ENCODE measurements around the gene PYGO2.
A peak's percentile ranks its signal among the peaks of the same experiment; 100 is the strongest.
"Not testable (repeated sequence)": the region's sequence is repeated elsewhere in the genome, so short reads cannot be mapped to it uniquely, and the experiment has no call there.

PYGO2 gene

DNA sequence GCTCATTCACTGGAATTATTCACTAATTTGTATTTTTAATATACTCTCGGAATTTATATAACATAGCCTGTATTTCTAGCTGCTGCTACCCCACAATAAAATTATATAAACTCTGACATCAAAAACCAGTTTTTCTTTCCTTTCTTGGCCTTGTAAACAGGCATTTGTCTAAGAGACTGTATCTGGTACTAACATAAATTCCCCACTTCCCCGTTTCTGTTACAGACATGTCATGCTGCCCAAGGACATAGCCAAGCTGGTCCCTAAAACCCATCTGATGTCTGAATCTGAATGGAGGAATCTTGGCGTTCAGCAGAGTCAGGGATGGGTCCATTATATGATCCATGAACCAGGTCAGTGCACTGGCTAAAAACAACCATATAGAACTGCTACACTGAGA is 16.2 kb upstream of the PYGO2 start:
- Mint-ChIP-seq H3K4me1 (ENCODE audit: low read depth) (peaks cover 19% of the 10 kb centered on the region), H3K27ac (peak overlapping the region; percentile 12), H3K36me3 (ENCODE audit: low read depth) (peaks cover 17% of the 10 kb centered on the region), H3K4me3 (peak overlapping the region; percentile 12)
- not testable (repeated sequence) for DNase-seq (ENCODE audit: low spot score); H3K27me3 Mint-ChIP-seq (ENCODE audit: low read depth); H3K9me3 Mint-ChIP-seq

DNA sequence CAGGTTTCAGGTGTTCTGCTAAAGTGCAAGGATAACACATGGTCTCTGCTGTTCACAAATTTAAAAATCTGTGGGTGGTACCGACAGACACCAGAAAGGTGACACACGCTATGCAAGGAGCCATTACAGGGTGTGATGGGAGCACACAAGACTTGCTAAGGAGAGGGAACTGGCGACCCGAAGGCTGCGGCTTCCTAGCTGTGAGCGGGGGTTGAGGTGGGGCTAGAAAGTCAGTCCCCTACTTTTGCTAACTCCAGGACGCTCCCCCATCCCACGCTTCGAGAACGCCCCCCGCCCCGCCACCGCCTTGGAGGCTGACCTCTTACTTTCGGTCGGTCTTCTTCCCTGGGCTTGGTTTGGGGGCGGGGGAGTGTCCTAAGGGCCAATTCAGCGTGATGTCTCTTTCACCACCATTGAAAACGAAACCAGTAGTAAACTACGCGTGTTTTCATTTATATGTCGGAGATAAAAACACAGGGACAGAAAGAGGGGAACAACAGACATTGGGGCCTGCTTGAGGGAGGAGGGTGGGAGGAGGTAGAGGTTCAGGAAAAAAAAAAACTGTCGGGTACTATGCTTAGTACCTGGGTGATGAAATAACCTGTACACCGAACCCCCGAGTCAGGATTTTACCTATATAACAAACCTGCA is 14.0 kb upstream of the PYGO2 start:
- Mint-ChIP-seq H3K4me3 (no peak overlapping the region), H3K27me3 (ENCODE audit: low read depth) (no peaks in the 10 kb centered on the region), H3K27ac (no peak overlapping the region), H3K9me3 (no peaks in the 10 kb centered on the region), H3K4me1 (ENCODE audit: low read depth) (peaks cover 34% of the 10 kb centered on the region), H3K36me3 (ENCODE audit: low read depth) (peaks cover 19% of the 10 kb centered on the region)
- DNase-seq (ENCODE audit: low spot score): peak; percentile 77

DNA sequence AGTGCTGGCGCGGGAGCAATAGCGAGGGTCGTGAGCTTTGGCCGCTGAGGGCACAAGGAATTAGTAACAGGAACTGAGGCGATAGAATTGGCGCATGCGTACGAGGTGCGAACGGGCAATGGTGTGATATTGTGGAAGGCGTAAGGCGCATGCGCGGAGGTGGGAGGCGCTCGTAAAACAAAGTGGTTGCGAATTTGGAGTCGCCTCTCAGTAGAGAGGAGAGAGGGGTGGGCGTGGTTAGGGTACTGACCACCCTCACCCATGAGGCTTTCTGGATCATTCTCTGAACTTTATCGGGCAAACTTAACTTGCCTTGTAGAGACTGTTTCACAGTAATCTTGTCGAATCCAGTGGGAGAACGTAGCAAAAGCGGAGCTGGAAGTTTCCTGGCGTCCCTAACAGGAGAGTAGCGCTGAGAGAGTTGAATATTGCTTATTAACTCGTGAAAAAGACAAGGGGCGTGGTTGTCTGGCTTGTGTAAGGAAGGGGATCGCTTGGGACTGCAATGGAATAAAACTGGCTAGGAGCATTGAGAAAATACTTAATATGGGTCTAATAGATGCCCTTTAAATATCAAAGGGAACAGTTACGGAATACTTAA is 13.3 kb upstream of the PYGO2 start:
- Mint-ChIP-seq H3K27me3 (ENCODE audit: low read depth) (no peaks in the 10 kb centered on the region), H3K4me1 (ENCODE audit: low read depth) (peaks cover 34% of the 10 kb centered on the region), H3K4me3 (no peak overlapping the region), H3K9me3 (no peaks in the 10 kb centered on the region), H3K27ac (no peak overlapping the region), H3K36me3 (ENCODE audit: low read depth) (peaks cover 19% of the 10 kb centered on the region)
- peak; percentile 97 for DNase-seq (ENCODE audit: low spot score)

DNA sequence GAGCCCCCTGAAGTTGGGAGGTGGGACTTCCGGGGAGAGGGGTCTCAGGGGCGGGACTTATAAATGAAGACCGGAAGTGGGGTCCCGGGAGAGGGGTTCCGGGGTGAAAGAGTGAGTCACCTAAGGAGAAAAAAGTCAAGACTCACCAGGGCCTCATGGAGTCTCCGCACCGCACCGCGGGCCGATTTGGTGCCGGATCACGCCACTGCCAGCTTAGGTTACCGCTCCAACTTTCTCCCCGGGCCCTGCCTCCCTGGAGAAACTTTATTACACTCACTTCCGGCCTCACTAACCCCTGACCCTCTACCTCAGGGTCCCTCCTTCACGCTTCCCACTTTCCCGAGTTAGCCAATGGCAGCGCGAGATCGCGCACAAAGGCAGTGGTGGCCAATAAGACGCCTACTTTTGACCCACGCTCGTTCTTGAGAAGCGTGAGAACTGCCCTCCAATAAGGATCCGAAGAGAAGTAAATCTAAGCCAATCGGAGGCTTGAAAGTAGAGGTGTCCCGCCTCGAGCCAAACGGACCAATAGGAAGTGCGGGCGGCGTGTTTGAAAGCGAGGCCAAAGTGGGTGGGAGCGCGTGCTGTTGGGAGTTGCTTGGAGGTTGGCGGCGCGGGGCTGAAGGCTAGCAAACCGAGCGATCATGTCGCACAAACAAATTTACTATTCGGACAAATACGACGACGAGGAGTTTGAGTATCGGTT is 12.7 kb upstream of the PYGO2 start, which contains the start of gene CKS1B:
TSS of gene CKS1B (plus strand) at position 580 of the 706 bp plus-strand sequence. CDS start at position 645, 65 bp downstream.
- DNase-seq (ENCODE audit: low spot score): peak; percentile 96
- Mint-ChIP-seq H3K4me1 (ENCODE audit: low read depth) (peaks cover 36% of the 10 kb centered on the region), H3K9me3 (no peaks in the 10 kb centered on the region), H3K27me3 (ENCODE audit: low read depth) (no peaks in the 10 kb centered on the region), H3K27ac (no peak within 1 kb of the TSS), H3K4me3 (no peak within 1 kb of the TSS), H3K36me3 (ENCODE audit: low read depth) (peaks cover 20% of the 10 kb centered on the region)

DNA sequence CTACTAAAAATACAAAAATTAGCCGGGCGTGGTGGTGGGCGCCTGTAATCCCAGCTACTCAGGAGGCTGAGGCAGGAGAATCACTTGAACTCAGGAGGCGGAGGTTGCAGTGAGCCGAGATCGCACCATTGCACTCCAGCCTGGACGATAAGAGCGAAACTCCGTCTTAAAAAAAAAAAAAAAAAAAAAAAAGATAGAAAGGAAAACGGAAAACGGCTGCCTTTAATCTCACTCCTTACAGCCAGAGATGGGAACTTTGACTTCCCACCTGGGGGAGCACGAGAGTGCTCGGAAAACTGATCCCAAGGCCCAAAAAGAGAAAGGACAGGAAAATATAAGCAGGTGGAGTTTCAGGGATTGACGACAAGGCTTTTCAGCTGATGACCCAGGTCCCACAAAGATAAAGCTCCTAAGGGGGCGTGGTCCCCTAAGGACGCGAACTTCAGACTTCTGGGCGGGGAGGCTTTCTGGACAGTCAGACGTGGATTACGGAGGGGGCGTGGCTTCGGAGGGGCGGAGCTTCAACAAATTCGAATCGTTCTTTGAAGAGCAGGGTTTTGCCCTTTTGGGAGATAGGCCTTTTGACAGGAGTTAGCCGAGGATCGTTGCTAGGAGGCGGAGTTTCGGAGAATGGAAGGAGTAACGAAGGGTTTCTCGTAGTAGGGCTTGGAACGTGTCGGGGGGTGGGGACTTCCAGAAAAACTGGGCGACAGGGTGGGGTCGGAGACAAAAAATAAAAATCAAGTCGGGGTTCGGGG is 11.9 kb upstream of the PYGO2 start:
- H3K4me1 Mint-ChIP-seq (ENCODE audit: low read depth): peaks cover 34% of the 10 kb centered on the region
- peaks cover 24% of the 10 kb centered on the region for H3K36me3 Mint-ChIP-seq (ENCODE audit: low read depth)
- H3K9me3 Mint-ChIP-seq: no peaks in the 10 kb centered on the region
- DNase-seq (ENCODE audit: low spot score): peak; percentile 92
- no peak overlapping the region for H3K27ac Mint-ChIP-seq
- H3K4me3 Mint-ChIP-seq: no peak overlapping the region
- no peaks in the 10 kb centered on the region for H3K27me3 Mint-ChIP-seq (ENCODE audit: low read depth)

DNA sequence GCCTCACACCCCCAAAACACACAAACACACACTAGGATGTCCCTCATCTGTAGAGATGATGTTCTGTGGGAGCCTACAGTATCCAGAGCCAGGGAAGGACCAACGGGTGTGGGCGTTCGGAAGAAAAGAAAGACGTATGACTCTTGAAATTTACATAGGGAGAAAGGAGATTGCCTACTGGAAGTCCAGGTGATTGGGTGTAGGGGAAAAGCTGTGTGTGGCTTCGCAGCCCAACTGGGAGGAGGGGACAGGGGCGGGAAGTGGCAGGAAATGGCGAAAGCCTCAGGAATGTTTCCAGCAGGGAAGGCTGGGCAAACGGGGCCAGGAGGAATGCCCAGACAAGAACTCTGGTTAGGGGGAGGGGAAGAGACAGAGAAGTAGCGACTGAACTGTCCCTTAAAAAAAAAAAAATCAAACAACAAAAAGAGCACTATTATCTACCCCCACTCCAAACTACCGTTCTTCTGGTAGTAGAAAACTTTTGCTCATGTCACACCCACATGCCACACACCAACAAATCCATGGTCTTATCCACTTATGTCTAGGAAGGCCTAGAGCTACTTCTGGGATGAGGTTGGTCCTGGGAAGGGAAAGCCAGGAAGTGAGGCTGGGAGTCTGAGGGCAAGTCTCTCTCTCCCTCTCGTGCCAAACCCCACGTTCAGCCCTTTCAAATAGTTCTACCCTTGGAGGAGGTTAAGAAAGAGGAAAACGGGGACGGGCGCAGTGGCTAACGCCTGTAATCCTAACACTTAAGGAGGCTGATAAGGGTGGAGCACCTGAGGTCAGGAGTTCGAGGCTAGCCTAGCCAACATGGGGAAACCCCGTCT is 11.1 kb upstream of the PYGO2 start:
- Mint-ChIP-seq H3K27me3 (ENCODE audit: low read depth) (no peaks in the 10 kb centered on the region), H3K4me1 (ENCODE audit: low read depth) (peaks cover 38% of the 10 kb centered on the region), H3K4me3 (no peak overlapping the region), H3K36me3 (ENCODE audit: low read depth) (peaks cover 26% of the 10 kb centered on the region), H3K9me3 (no peaks in the 10 kb centered on the region), H3K27ac (peak overlapping the region; percentile 78)
- DNase-seq (ENCODE audit: low spot score): no peak

DNA sequence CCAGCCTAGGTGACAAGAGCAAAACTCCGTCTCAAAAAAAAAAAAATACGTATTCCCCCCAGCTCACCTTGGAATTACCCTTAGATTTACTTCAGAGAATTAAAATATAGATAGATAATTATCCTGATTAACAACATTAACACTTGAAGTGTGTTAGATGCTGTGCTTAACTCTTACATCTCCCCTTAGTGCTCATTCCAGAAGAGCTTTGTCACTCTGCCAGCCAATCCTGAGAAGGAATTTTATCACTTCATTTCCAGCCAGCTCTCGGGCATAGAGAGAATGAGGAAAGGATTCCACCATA is 10.6 kb upstream of the PYGO2 start:
- no peak for DNase-seq (ENCODE audit: low spot score)
- Mint-ChIP-seq H3K4me3 (no peak overlapping the region), H3K9me3 (no peaks in the 10 kb centered on the region), H3K36me3 (ENCODE audit: low read depth) (peaks cover 28% of the 10 kb centered on the region), H3K4me1 (ENCODE audit: low read depth) (peaks cover 34% of the 10 kb centered on the region), H3K27ac (peak overlapping the region; percentile 78), H3K27me3 (ENCODE audit: low read depth) (no peaks in the 10 kb centered on the region)

DNA sequence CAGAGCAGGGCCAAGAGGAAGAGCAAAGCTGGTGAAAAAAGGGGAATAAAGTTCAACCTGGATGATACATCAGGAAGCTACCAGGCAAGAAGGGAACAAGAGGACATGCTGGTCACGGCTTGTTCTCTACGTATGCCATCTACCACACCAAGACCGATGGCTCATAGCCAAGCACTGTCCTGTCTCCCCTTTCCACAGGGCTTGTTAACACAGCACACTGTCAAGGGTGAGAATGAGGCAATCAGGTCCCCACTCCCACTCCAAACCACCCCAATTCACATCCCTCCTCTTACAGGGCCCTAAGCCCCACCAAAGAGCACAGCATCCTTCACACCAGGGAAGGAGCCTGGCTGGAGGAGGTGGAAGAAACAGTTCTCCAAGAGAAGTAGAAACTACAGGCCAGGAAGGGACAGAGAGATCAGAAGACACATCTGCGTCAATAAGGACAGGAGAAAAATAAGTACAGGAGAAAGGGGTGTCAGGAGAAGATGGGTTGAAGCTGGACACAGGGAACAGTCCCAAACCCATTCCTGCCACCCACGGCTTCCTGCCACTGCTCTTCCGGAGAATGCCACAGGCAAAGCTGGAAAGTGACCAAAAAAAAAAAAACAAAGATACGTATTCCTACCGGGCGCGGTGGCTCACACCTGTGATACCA is 9.9 kb upstream of the PYGO2 start:
- DNase-seq (ENCODE audit: low spot score): no peak
- Mint-ChIP-seq H3K9me3 (no peaks in the 10 kb centered on the region), H3K27ac (peak overlapping the region; percentile 59), H3K27me3 (ENCODE audit: low read depth) (no peaks in the 10 kb centered on the region), H3K4me3 (peak overlapping the region; percentile 39), H3K4me1 (ENCODE audit: low read depth) (peaks cover 31% of the 10 kb centered on the region), H3K36me3 (ENCODE audit: low read depth) (peaks cover 35% of the 10 kb centered on the region)

DNA sequence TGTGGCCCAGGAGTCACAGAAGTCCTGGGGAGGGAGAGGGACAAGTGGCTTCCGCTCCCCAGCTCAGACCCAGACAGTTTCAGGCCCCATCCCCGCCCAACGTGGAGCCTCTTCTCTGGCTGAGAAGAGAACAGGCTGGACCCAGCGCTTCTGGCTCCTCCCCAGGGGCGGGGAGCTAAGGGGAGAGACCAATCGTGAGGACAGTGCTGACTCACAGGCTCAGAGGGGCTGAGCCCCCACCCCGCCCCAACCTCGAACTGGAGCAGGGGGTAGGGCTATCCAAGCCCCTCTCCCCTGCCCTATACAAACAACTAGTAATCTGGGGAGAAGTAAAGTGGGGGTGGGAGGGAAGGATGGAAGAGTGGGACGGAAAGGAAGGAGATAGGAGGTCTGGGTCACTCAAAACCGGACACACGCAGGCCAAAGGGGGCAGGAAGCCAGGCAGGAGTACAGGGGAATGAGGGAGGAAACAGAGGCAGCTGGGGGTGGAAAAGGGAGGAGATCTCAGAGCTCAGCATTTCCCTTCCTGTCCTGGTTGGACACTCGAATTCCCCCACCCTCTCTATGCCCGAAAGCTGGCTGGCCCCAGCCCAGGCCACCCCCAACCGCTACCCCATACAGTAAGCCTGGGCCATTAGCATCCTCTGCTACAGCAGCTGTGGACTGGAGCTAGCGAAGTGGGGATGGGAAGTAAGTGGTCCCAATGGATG is 9.2 kb upstream of the PYGO2 start, which contains the start of gene SHC1:
TSS of gene SHC1 (minus strand) at position 117 of the 710 bp plus-strand sequence. CDS start 221 bp downstream, outside the sequence.
- Mint-ChIP-seq H3K4me3 (peak within 1 kb of the TSS; percentile 39), H3K9me3 (no peaks in the 10 kb centered on the region), H3K36me3 (ENCODE audit: low read depth) (peaks cover 37% of the 10 kb centered on the region), H3K27ac (peak within 1 kb of the TSS; percentile 59), H3K27me3 (ENCODE audit: low read depth) (no peaks in the 10 kb centered on the region), H3K4me1 (ENCODE audit: low read depth) (peaks cover 28% of the 10 kb centered on the region)
- peak; percentile 47 for DNase-seq (ENCODE audit: low spot score)

DNA sequence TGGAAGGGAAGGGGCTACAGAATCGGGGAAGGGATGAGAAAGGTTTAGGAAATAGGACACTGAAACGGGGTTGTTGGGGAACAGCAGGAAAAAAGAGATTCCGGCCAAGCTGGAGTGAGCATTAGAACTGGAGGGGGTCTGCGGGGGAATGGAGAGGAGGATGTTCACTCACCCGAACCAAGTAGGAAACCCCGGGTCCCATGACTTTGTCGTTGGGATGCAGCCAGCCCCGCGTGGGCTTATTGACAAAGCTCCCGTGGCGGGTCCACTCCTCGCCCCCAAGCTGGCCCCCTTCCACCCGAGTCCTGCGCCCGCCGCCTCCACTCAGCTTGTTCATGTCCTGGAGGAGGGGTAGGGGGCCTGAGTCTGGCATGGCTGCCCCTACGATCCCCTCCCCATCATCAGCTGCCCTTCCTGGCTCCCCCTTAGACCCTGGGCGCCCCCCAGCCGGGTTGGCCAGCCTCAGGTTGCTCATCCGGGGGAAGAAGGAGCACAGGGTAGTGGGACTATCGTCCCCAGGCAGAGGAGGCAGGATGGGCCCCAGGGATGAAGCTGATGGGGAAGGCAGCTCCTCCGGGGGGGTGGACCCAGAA is 8.4 kb upstream of the PYGO2 start:
- peaks cover 28% of the 10 kb centered on the region for H3K4me1 Mint-ChIP-seq (ENCODE audit: low read depth)
- H3K4me3 Mint-ChIP-seq: peak overlapping the region; percentile 33
- no peak overlapping the region for H3K27ac Mint-ChIP-seq
- no peaks in the 10 kb centered on the region for H3K9me3 Mint-ChIP-seq
- H3K36me3 Mint-ChIP-seq (ENCODE audit: low read depth): peaks cover 44% of the 10 kb centered on the region
- DNase-seq (ENCODE audit: low spot score): no peak
- no peaks in the 10 kb centered on the region for H3K27me3 Mint-ChIP-seq (ENCODE audit: low read depth)

DNA sequence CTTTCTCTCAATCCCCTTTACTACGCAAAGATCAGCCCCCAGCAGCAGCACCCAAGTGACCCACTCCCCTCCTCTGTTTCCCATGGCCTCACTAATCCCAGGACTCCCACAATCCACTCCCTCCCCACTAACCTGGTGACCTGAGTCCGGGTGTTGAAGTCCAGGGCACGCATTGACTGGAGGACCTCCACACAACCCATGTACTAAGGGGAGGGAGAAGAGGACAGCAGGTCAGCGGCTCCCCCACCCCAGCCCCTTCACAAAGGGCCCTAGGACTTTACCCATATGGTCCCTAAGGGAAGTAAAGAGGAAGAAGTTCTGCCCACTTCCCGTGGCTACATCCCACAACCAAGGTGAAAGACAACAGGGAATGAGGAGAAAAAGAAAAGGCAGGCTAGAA is 7.7 kb upstream of the PYGO2 start:
- Mint-ChIP-seq H3K27me3 (ENCODE audit: low read depth) (no peaks in the 10 kb centered on the region), H3K27ac (peak overlapping the region; percentile 13), H3K9me3 (no peaks in the 10 kb centered on the region), H3K36me3 (ENCODE audit: low read depth) (peaks cover 46% of the 10 kb centered on the region), H3K4me3 (peak overlapping the region; percentile 33), H3K4me1 (ENCODE audit: low read depth) (peaks cover 28% of the 10 kb centered on the region)
- no peak for DNase-seq (ENCODE audit: low spot score)

DNA sequence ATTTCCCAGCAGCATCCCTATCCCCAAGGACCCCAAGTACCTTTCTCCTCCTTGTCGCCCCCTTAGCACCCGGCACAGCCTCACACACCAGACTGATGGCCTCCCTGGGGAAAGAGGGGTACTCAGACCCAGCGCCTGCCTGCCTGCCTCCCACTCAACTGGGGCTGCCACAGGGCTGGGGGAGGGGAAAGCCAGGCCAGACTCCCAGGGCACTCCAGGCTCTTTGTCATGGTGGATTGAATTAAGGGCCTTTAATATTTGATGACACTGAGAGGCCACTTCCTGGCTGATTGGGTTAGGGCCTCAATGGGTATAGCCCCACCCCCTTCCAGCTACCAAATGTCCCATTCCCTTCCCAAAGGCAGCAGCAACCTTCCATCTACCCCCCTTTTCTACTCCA is 7.1 kb upstream of the PYGO2 start:
- Mint-ChIP-seq H3K4me3 (no peak overlapping the region), H3K9me3 (no peaks in the 10 kb centered on the region), H3K36me3 (ENCODE audit: low read depth) (peaks cover 49% of the 10 kb centered on the region), H3K27me3 (ENCODE audit: low read depth) (no peaks in the 10 kb centered on the region), H3K4me1 (ENCODE audit: low read depth) (peaks cover 31% of the 10 kb centered on the region), H3K27ac (peak overlapping the region; percentile 13)
- DNase-seq (ENCODE audit: low spot score): no peak

All from T-helper 2 cell treated with Interferon-gamma antibody and Interleukin-4, amounts not matched to agents 5 μg/mL and 100 μg/mL, for 36 hours (primary cell).